Gastroesophageal sphincter (tissue), 4 donors: ENCODE results near the gene ATAD5. TPM values are rescaled to one million over a fixed set of nuclear protein-coding genes. Genes with fewer than 3 reads are reported as not detected.
A peak's percentile ranks its signal among the peaks of the same experiment; 100 is the strongest.

Experiments used
- ATAC-seq: fragments of 150-250 bp; one replicate; pipeline ENCODE4 v1.9.1; 2016; ENCODE audit warnings: mild to moderate bottlenecking, moderate library complexity
- H3K27ac ChIP-seq, 4 donors: fragments of 200-600 bp; sonication (generic) in 3 of 4; 1 replicate in 3 of 4; 2 replicates in 1 of 4; pipeline ENCODE4 v1.5.1; 2016 to 2019
- H3K27me3 ChIP-seq: fragments of 200-600 bp; sonication (generic); one replicate; pipeline ENCODE4 v1.5.1; 2019
- H3K36me3 ChIP-seq, 2 donors: fragments of 200-600 bp; sonication (generic); one replicate each; pipeline ENCODE4 v1.5.1; 2019; ENCODE audit warnings: control low read depth in 1 of 2
- H3K4me1 ChIP-seq, 3 donors: fragments of 200-600 bp; sonication (generic); 1 replicate in 2 of 3; 2 replicates in 1 of 3; pipeline ENCODE4 v1.5.1; 2016 to 2019; ENCODE audit warnings: control low read depth in 2 of 3
- H3K4me3 ChIP-seq, 2 donors: fragments of 200-600 bp; sonication (generic); one replicate each; pipeline ENCODE4 v1.5.1; 2019; ENCODE audit warnings: mild to moderate bottlenecking in 1 of 2, moderate library complexity in 1 of 2
- H3K9me3 ChIP-seq, 3 donors: fragments of 200-600 bp; sonication (generic); one replicate each; pipeline ENCODE4 v1.5.1; 2017 to 2019; ENCODE audit warnings: control low read depth in 2 of 3
- EP300 ChIP-seq: sonication (generic); formaldehyde crosslinking; IDR thresholded peaks from one replicate; pipeline ENCODE4 v1.6.1; 2017; ENCODE audit warnings: antibody characterized with exemption, mild to moderate bottlenecking
- POLR2A ChIP-seq, 2 donors: fragments of 450-650 bp; IDR thresholded peaks; one replicate each; pipeline ENCODE4 v1.6.1; 2017; ENCODE audit warnings: antibody characterized with exemption in 2 of 2, mild to moderate bottlenecking in 2 of 2, moderate library complexity in 1 of 2
- POLR2AphosphoS5 ChIP-seq: sonication (generic); formaldehyde crosslinking; IDR thresholded peaks from one replicate; pipeline ENCODE4 v1.6.1; 2017; ENCODE audit warnings: antibody characterized with exemption
- WGBS, 2 donors: methylation state at CpG; one replicate each; pipeline ENCODE4 v1.1.5; 2018; ENCODE audit warnings: low coverage in 1 of 2; 5-methylcytosine and 5-hydroxymethylcytosine counted together
- total RNA-seq, 4 donors: library from RNA; depleted of rRNA; stranded (reverse); fragments of >200 nt; gene quantifications; one replicate each; pipeline ENCODE4 v1.1.0, GENCODE V29; 2016
- TF ChIP-seq, protein P1 (sequence below), 4 experiments: fragments of 200-600 bp in 2 of 4; fragments of 450-650 bp in 2 of 4; sonication (generic) in 1 of 4; IDR thresholded peaks; one replicate each; pipeline ENCODE4 v1.5.1; 2017 to 2019; ENCODE audit warnings: antibody characterized with exemption in 4 of 4, mild to moderate bottlenecking in 2 of 4, moderate library complexity in 2 of 4

ATAD5 gene
- total RNA-seq, 4 donors from 2014 or later: 0.47 to 1.7 (median 0.86) TPM

DNA sequence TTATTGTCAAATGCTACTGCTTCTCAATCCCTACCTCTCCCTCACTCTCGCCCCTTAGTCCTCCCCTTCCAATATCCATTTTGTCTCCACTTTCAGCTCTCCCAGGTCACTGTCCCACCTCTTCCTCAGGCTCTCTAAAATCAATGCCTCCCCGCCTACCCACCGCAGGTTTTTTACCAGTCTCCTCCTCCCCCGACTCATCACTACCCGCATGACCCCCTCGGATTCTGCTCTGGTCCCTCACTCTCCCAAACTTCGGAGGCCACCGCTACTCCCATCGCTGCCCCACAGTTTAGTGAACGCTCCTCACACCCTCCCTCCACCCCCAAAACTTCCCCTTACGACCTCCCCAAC lies 7.8 kb upstream of the ATAD5 start:
- H3K4me1 ChIP-seq: peaks cover 0 to 47% (median 0%) of the 10 kb centered on the region in 3 donors
- TF ChIP-seq POLR2AphosphoS5 (no peak), EP300 (no peak)
- TF ChIP-seq, protein P1, sequence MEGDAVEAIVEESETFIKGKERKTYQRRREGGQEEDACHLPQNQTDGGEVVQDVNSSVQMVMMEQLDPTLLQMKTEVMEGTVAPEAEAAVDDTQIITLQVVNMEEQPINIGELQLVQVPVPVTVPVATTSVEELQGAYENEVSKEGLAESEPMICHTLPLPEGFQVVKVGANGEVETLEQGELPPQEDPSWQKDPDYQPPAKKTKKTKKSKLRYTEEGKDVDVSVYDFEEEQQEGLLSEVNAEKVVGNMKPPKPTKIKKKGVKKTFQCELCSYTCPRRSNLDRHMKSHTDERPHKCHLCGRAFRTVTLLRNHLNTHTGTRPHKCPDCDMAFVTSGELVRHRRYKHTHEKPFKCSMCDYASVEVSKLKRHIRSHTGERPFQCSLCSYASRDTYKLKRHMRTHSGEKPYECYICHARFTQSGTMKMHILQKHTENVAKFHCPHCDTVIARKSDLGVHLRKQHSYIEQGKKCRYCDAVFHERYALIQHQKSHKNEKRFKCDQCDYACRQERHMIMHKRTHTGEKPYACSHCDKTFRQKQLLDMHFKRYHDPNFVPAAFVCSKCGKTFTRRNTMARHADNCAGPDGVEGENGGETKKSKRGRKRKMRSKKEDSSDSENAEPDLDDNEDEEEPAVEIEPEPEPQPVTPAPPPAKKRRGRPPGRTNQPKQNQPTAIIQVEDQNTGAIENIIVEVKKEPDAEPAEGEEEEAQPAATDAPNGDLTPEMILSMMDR (IDR thresholded peaks at IDR 0.05): no peak
- H3K27ac ChIP-seq: peak overlapping the region; percentile 1 to 92 (median 70)
- ATAC-seq: no peak
- no peaks in the 10 kb centered on the region for H3K27me3 ChIP-seq
- 0% methylated on average over 8 to 11 of the region's 11 CpGs for WGBS, 2 donors
- H3K9me3 ChIP-seq: no peaks in the 10 kb centered on the region
- H3K4me3 ChIP-seq: peak overlapping the region; percentile 58 to 76
- no peaks in the 10 kb centered on the region for H3K36me3 ChIP-seq

GRCh38 chr17:30824356-30825145 lies 7.2 kb upstream of the ATAD5 start, which contains the start of gene CRLF3:
CRLF3 (minus strand) TSS chr17:30824692; CDS start chr17:30824651, 41 bp downstream.
- peak; percentile 99 for ATAC-seq
- TF ChIP-seq EP300 (no peak), POLR2AphosphoS5 (peak; percentile 54), POLR2A (IDR thresholded peaks at IDR 0.05) (peak; percentile 48 to 60)
- TF ChIP-seq, protein P1 (IDR thresholded peaks at IDR 0.05): peak in 3 of 4 experiments; percentile 53 to 79 (median 62)
- Histone ChIP-seq H3K9me3 (no peaks in the 10 kb centered on the region), H3K27me3 (no peaks in the 10 kb centered on the region), H3K4me3 (peak within 1 kb of the TSS; percentile 58 to 76), H3K4me1 (peaks cover 0 to 47% (median 0%) of the 10 kb centered on the region in 3 donors), H3K27ac (peak within 1 kb of the TSS; percentile 1 to 92 (median 70)), H3K36me3 (no peaks in the 10 kb centered on the region)
- WGBS, 2 donors: 1 to 10% methylated on average over 9 to 15 of the region's 75 CpGs

GRCh38 chr17:30827082-30827481 lies 4.7 kb upstream of the ATAD5 start:
- no peak for ATAC-seq
- TF ChIP-seq EP300 (no peak), POLR2AphosphoS5 (no peak), POLR2A (IDR thresholded peaks at IDR 0.05) (no peak)
- TF ChIP-seq, protein P1 (IDR thresholded peaks at IDR 0.05): no peak
- H3K36me3 ChIP-seq: no peaks in the 10 kb centered on the region
- H3K4me3 ChIP-seq: no peak overlapping the region
- no peak overlapping the region for H3K27ac ChIP-seq
- no peaks in the 10 kb centered on the region for H3K9me3 ChIP-seq
- H3K4me1 ChIP-seq: peaks cover 0 to 43% (median 1%) of the 10 kb centered on the region in 3 donors
- no peaks in the 10 kb centered on the region for H3K27me3 ChIP-seq
- 68 to 69% methylated on average over 2 to 6 of the region's 6 CpGs for WGBS, 2 donors

GRCh38 chr17:30829022-30829421 lies 2.7 kb upstream of the ATAD5 start:
- ATAC-seq: no peak
- H3K9me3 ChIP-seq: no peaks in the 10 kb centered on the region
- H3K27me3 ChIP-seq: no peaks in the 10 kb centered on the region
- 73 to 75% methylated on average over 5 of the region's 5 CpGs for WGBS, 2 donors
- peaks cover 0 to 34% (median 6%) of the 10 kb centered on the region in 3 donors for H3K4me1 ChIP-seq
- H3K4me3 ChIP-seq: no peak overlapping the region
- no peak overlapping the region for H3K27ac ChIP-seq
- no peaks in the 10 kb centered on the region for H3K36me3 ChIP-seq
- TF ChIP-seq EP300 (no peak), POLR2AphosphoS5 (no peak), POLR2A (IDR thresholded peaks at IDR 0.05) (no peak)
- TF ChIP-seq, protein P1 (IDR thresholded peaks at IDR 0.05): no peak

GRCh38 chr17:30831257-30831656 lies 509 bp upstream of the ATAD5 start:
- Histone ChIP-seq H3K36me3 (no peaks in the 10 kb centered on the region), H3K9me3 (no peaks in the 10 kb centered on the region), H3K4me3 (peak overlapping the region; percentile 49 to 70), H3K27ac (peak overlapping the region in 2 of 4 donors; percentile 26 to 69), H3K27me3 (no peaks in the 10 kb centered on the region), H3K4me1 (peaks cover 0 to 20% (median 6%) of the 10 kb centered on the region in 3 donors)
- 20 to 24% methylated on average over 13 of the region's 13 CpGs for WGBS, 2 donors
- TF ChIP-seq EP300 (no peak), POLR2A (IDR thresholded peaks at IDR 0.05) (no peak), POLR2AphosphoS5 (no peak)
- TF ChIP-seq, protein P1 (IDR thresholded peaks at IDR 0.05): no peak
- peak; percentile 38 for ATAC-seq
